DOHH2 (cell line): ENCODE data around the gene DLD.
A peak's percentile ranks its signal among the peaks of the same experiment; 100 is the strongest.

Experiments
- H3F3A ChIP-seq: fragments of 200-600 bp; sonication (generic), shearing (Covaris generic); 2 replicates; pipeline ENCODE4 v1.6.0; 2016; ENCODE audit warnings: antibody characterized with exemption, mild to moderate bottlenecking; ENCODE audit not compliant: control insufficient read depth, insufficient read depth
- H3K27ac ChIP-seq: fragments of 200-600 bp; sonication (generic); 2 replicates; pipeline ENCODE4 v1.5.1; 2014; ENCODE audit warnings: low read depth, mild to moderate bottlenecking, low read length, moderate library complexity
- H3K27me3 ChIP-seq: fragments of 200-600 bp; sonication (generic); 2 replicates; pipeline ENCODE4 v1.6.1; 2014; ENCODE audit warnings: mild to moderate bottlenecking, low read length, mixed read lengths; ENCODE audit not compliant: control insufficient read depth
- H3K36me3 ChIP-seq: fragments of 200-600 bp; sonication (generic); 2 replicates; pipeline ENCODE4 v1.6.1; 2014; ENCODE audit warnings: mild to moderate bottlenecking, low read length, moderate library complexity, mixed read lengths; ENCODE audit not compliant: control insufficient read depth
- H3K4me1 ChIP-seq: fragments of 200-600 bp; sonication (generic); 2 replicates; pipeline ENCODE4 v1.6.1; 2014; ENCODE audit warnings: mild to moderate bottlenecking, low read length, mixed read lengths; ENCODE audit not compliant: control insufficient read depth
- H3K4me2 ChIP-seq: fragments of 200-600 bp; sonication (generic); 2 replicates; pipeline ENCODE4 v1.6.0; 2014; ENCODE audit warnings: mild to moderate bottlenecking, low read length, moderate library complexity
- H3K4me3 ChIP-seq: fragments of 200-600 bp; sonication (generic); 2 replicates; pipeline ENCODE4 v1.5.1; 2014; ENCODE audit warnings: mild to moderate bottlenecking, low read length, mixed read lengths
- H3K79me2 ChIP-seq: fragments of 200-600 bp; sonication (generic); 2 replicates; pipeline ENCODE4 v1.6.1; 2014; ENCODE audit warnings: mild to moderate bottlenecking, low read length, mixed read lengths; ENCODE audit not compliant: control insufficient read depth
- H3K9me2 ChIP-seq: fragments of 200-600 bp; sonication (generic); replicated peaks from 2 replicates; pipeline ENCODE4 v1.6.1; 2014; ENCODE audit warnings: mild to moderate bottlenecking, low read length, mixed read lengths; ENCODE audit not compliant: control insufficient read depth
- H3K9me3 ChIP-seq: fragments of 200-600 bp; sonication (generic); 2 replicates; pipeline ENCODE4 v1.6.1; 2014; ENCODE audit warnings: antibody characterized with exemption, low read length, mixed read lengths; ENCODE audit not compliant: control insufficient read depth, insufficient read depth
- H4K20me1 ChIP-seq: fragments of 200-600 bp; sonication (generic); 2 replicates; pipeline ENCODE4 v1.6.0; 2014; ENCODE audit warnings: low read depth, mild to moderate bottlenecking, antibody characterized with exemption, low read length, moderate library complexity; ENCODE audit not compliant: control insufficient read depth, insufficient read depth
- CTCF ChIP-seq: fragments of 200-600 bp; sonication (generic); IDR thresholded peaks from one replicate; pipeline ENCODE4 v1.5.1; 2014; ENCODE audit warnings: antibody characterized with exemption, mild to moderate bottlenecking, low read depth, low read length; ENCODE audit not compliant: poor library complexity, severe bottlenecking
- EZH2phosphoT487 ChIP-seq: fragments of 200-600 bp; sonication (generic); IDR thresholded peaks from 2 replicates; pipeline ENCODE4 v1.6.1; 2017; ENCODE audit warnings: borderline replicate concordance, mild to moderate bottlenecking, antibody characterized with exemption, low read length, moderate library complexity, mixed read lengths

The DLD gene

GRCh38 chr7:107890962-107891635, at the start of gene DLD:
Gene DLD (plus strand): TSS chr7:107891183. CDS start chr7:107891251, 68 bp downstream.
- H3K4me1 ChIP-seq, result peaks cover 29% of the 10 kb centered on the region
- no peak for TF ChIP-seq EZH2phosphoT487
- TF ChIP-seq CTCF, result no peak
- peak within 1 kb of the TSS; percentile 67 for H3K4me2 ChIP-seq
- no peaks in the 10 kb centered on the region for H3F3A ChIP-seq
- H3K36me3 ChIP-seq, result peaks cover 45% of the 10 kb centered on the region
- no peaks in the 10 kb centered on the region for H3K9me2 ChIP-seq
- 0 out of 2 replicates have a peak, but pooled peaks cover 7% of the 10 kb centered on the region for H4K20me1 ChIP-seq
- peak within 1 kb of the TSS; percentile 53 for H3K27ac ChIP-seq
- no peaks in the 10 kb centered on the region for H3K9me3 ChIP-seq
- H3K27me3 ChIP-seq, result no peaks in the 10 kb centered on the region
- H3K4me3 ChIP-seq, result peak within 1 kb of the TSS; percentile 96
- H3K79me2 ChIP-seq, result peaks cover 53% of the 10 kb centered on the region

DNA sequence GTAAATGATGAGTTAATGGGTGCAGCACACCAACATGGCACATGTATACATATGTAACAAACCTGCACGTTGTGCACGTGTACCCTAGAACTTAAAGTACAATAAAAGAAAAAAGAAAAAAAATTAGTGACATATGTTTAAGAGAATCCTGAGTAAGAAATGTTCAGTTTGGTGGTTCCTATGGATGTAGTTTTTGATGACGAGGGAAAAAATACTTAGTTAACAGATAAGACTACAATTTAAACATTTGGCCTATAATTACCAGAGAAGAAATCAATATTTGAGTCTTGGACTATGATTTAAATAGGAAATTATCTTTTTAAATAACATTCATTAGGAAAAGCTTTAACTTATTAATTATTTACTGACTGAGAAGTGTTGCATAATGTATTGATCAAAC, 48.8 kb upstream of the DLD start:
- no peaks in the 10 kb centered on the region for H3K27me3 ChIP-seq
- no peaks in the 10 kb centered on the region for H4K20me1 ChIP-seq
- H3K4me3 ChIP-seq, result no peak overlapping the region
- H3K4me1 ChIP-seq, result no peaks in the 10 kb centered on the region
- no peak overlapping the region for H3K4me2 ChIP-seq
- no peaks in the 10 kb centered on the region for H3K36me3 ChIP-seq
- no peaks in the 10 kb centered on the region for H3F3A ChIP-seq
- no peak overlapping the region for H3K27ac ChIP-seq
- H3K9me3 ChIP-seq, result no peaks in the 10 kb centered on the region
- no peaks in the 10 kb centered on the region for H3K9me2 ChIP-seq
- TF ChIP-seq CTCF (no peak), EZH2phosphoT487 (no peak)
- no peaks in the 10 kb centered on the region for H3K79me2 ChIP-seq

DNA sequence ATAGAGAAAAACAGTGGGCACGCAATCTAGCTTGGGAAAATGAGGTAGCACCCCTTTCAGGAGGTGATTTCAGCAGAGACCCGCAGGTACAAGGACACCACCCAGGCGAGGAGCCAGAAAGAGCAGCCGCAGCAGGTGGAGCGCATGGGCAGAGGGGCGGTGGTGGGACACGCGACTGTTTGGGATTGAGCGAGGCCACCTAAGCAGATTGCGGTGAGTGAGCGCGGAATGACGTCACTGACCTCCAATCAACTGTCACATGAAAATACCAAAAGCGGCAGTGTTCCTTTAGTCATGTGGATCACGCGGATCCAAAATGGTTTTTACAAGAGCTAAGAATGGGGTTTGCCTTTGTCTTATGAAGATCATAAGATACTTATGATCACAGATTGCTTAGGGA, 47.8 kb upstream of the DLD start:
- Histone ChIP-seq H3K79me2 (no peaks in the 10 kb centered on the region), H3K27me3 (no peaks in the 10 kb centered on the region), H3K9me2 (no peaks in the 10 kb centered on the region), H3K36me3 (no peaks in the 10 kb centered on the region), H3K4me1 (no peaks in the 10 kb centered on the region), H3F3A (no peaks in the 10 kb centered on the region), H3K4me2 (no peak overlapping the region), H3K27ac (no peak overlapping the region), H3K9me3 (no peaks in the 10 kb centered on the region), H3K4me3 (no peak overlapping the region), H4K20me1 (no peaks in the 10 kb centered on the region)
- no peak for TF ChIP-seq EZH2phosphoT487
- no peak for TF ChIP-seq CTCF
